HG02763 (cell line): ENCODE data around the gene KDM4C.
"Not testable (repeated sequence)": the region's sequence is repeated elsewhere in the genome, so short reads cannot be mapped to it uniquely, and the experiment has no call there.

ENCODE experiments used
- ATAC-seq: cut with Tn5 transposase; IDR thresholded peaks from one replicate; pipeline ENCODE4 v1.9.1; 2021; ENCODE audit warnings: mild to moderate bottlenecking, moderate library complexity; ENCODE audit not compliant: unreplicated experiment

KDM4C gene

GRCh38 chr9:7153566-7153965 is 395.8 kb downstream of the KDM4C start:
- ATAC-seq, result no peak

- ATAC-seq, result no peak
Observed at GRCh38 chr9:7154003-7154619, 396.3 kb downstream of the KDM4C start.

- no peak for ATAC-seq
Observed at GRCh38 chr9:7154650-7155049, 396.9 kb downstream of the KDM4C start.

GRCh38 chr9:7161469-7161868 is 403.7 kb downstream of the KDM4C start:
- no peak for ATAC-seq

GRCh38 chr9:7163932-7164331 is 406.2 kb downstream of the KDM4C start:
- no peak for ATAC-seq

GRCh38 chr9:7164440-7165330 is 406.9 kb downstream of the KDM4C start:
- ATAC-seq, result no peak

- ATAC-seq, result no peak
Observed at GRCh38 chr9:7165331-7165975, 407.7 kb downstream of the KDM4C start.

- no peak for ATAC-seq
Observed at GRCh38 chr9:7166074-7166473, 408.3 kb downstream of the KDM4C start.

GRCh38 chr9:7169717-7170389 is 412.1 kb downstream of the KDM4C start:
- ATAC-seq, result no peak

- no peak for ATAC-seq
Observed at GRCh38 chr9:7171396-7172153, 413.8 kb downstream of the KDM4C start.

- ATAC-seq, result no peak
Observed at GRCh38 chr9:7172154-7173115, 414.7 kb downstream of the KDM4C start.

- no peak for ATAC-seq
Observed at GRCh38 chr9:7173139-7173538, 415.4 kb downstream of the KDM4C start.

- no peak for ATAC-seq
Observed at GRCh38 chr9:7174301-7174700, 416.5 kb downstream of the KDM4C start.

- no peak for ATAC-seq
Observed at GRCh38 chr9:7174884-7175283, 417.1 kb downstream of the KDM4C start.

GRCh38 chr9:7176561-7176960 is 418.8 kb downstream of the KDM4C start:
- ATAC-seq, result no peak

- no peak for ATAC-seq
Observed at GRCh38 chr9:7177383-7177782, 419.6 kb downstream of the KDM4C start.

- no peak for ATAC-seq
Observed at GRCh38 chr9:7178729-7179128, 421.0 kb downstream of the KDM4C start.

- ATAC-seq, result no peak
Observed at GRCh38 chr9:7180247-7180646, 422.5 kb downstream of the KDM4C start.

- ATAC-seq, result not testable (repeated sequence)
Observed at GRCh38 chr9:7183139-7183538, 425.4 kb downstream of the KDM4C start.
